Stomach (tissue), 4 donors: ENCODE data around the gene C17orf113.

Experiments
- EP300 ChIP-seq: sonication (generic); formaldehyde crosslinking; IDR thresholded peaks from one replicate; pipeline ENCODE4 v1.6.1; 2017; ENCODE audit warnings: antibody characterized with exemption
- POLR2A ChIP-seq, 4 donors: fragments of 450-650 bp; IDR thresholded peaks; one replicate each; pipeline ENCODE4 v1.6.1; 2016; ENCODE audit warnings: antibody characterized with exemption in 4 of 4, control low read depth in 2 of 4, mild to moderate bottlenecking in 1 of 4, moderate library complexity in 1 of 4
- POLR2AphosphoS5 ChIP-seq, 3 donors: sonication (generic); formaldehyde crosslinking; IDR thresholded peaks; one replicate each; pipeline ENCODE4 v1.6.1; 2016; ENCODE audit warnings: antibody characterized with exemption in 3 of 3
- TF ChIP-seq, protein P1 (sequence below), 7 experiments: fragments of 450-650 bp in 4 of 7; fragments of 200-600 bp in 3 of 7; sonication (generic) in 3 of 7; IDR thresholded peaks; one replicate each; pipeline ENCODE4 v1.5.1; 2016 to 2019; ENCODE audit warnings: antibody characterized with exemption in 7 of 7, control low read depth in 2 of 7, mild to moderate bottlenecking in 1 of 7

DNA sequence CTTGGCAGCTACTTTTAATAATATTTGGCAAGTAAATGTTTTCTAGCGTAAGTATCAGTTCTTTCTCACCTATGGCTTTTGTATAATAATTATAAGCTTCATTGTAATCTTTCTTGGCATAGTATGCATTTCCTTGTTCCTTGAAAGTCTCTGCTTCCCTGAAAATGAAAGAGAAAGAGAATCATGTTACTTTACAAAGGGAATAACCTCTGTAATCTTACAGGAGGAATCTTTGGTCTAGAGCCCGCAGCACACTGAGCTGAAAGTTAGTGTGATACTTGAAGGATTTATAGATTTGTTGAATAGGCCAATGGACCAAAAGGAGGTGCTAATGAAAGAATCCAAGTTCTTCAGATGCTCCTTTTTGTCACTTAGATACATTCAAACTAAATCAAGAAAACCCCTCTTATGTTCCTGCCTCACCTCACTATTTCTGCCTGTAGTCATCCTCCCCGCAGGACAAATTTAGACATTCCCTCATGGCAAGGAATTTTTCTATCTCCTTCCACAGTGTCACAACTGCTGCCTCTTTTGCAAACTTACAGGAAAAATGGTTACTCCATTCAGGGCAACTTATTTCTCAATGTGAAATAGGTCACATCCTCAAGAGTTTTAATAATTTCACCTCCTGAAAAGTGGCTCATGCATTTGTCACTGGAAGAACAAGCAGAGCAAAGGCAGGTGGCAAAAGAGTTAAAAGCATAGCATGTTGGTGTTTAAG is 49.8 kb downstream of the C17orf113 start:
- TF ChIP-seq, protein P1, sequence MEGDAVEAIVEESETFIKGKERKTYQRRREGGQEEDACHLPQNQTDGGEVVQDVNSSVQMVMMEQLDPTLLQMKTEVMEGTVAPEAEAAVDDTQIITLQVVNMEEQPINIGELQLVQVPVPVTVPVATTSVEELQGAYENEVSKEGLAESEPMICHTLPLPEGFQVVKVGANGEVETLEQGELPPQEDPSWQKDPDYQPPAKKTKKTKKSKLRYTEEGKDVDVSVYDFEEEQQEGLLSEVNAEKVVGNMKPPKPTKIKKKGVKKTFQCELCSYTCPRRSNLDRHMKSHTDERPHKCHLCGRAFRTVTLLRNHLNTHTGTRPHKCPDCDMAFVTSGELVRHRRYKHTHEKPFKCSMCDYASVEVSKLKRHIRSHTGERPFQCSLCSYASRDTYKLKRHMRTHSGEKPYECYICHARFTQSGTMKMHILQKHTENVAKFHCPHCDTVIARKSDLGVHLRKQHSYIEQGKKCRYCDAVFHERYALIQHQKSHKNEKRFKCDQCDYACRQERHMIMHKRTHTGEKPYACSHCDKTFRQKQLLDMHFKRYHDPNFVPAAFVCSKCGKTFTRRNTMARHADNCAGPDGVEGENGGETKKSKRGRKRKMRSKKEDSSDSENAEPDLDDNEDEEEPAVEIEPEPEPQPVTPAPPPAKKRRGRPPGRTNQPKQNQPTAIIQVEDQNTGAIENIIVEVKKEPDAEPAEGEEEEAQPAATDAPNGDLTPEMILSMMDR (IDR thresholded peaks at IDR 0.05) = no peak
- no peak for TF ChIP-seq POLR2A (IDR thresholded peaks at IDR 0.05)
- peak in 1 of 3 donors; percentile 64 for TF ChIP-seq POLR2AphosphoS5 (IDR thresholded peaks at IDR 0.05)
- TF ChIP-seq EP300 = no peak
